ENCODE results near the gene APBB2.
"Not testable (repeated sequence)": the region's sequence is repeated elsewhere in the genome, so short reads cannot be mapped to it uniquely, and the experiment has no call there.

APBB2 gene

DNA sequence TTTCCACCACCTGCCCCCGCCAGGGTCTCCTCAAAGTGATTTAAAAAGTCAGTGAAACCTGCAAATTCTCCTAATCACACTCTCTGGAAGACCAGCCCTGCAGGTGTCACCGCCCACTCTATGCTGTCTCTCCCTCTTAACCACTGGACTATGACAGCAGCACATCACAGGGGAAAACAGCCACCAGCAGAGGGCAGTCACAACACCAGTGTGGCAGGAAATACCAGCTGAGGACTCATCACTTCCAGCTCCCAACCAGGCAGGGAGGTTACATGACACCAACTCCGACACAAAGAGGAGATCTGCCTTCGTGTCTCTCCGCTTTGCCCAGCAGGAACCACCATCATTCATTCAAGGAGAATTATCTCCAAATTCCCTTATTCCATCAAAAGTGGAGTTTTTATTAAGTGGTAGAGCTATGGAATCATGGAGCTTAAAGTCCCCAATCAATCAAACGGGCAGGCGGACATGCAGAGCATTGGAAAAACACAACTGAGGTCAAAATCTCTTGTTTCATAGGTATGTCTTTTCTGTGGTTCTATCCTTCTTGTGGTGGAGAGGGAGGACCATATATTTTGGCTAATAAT lies 373.3 kb downstream of the APBB2 start:
- DNase-seq = no peak

DNA sequence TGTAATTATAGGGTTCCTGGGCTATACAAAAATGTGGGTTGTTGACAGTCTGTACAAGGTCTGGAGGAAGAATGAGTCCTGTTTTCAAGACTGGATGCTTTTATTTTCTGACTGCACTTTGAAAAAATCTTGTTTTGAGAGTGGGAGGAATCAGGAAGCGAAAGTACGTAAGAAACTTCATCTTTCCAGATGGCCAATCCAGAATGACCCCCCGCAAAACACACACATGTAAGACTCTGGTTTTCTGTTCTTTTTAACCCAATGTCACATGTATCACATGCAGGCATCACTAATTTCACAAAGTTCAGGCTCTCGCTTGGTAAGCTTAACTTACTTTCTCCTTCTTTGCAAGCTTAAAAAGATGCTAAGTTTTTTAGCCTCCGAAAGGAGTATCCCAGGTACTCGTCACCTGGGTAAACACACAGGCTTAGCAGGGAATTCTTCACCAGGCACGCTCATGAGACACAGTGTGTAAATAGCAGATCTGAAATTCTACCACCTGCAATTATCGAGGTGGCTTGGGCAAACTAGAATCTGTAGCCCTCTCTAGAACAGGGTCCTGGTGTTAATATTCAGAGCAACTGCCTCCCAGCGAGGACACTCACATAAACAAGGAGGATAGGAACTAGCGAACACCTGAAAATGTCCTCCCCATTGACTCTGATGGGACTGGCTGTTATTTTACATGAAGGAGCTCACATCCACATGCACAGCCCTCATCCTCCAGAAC lies 373.9 kb downstream of the APBB2 start:
- DNase-seq = no peak

DNA sequence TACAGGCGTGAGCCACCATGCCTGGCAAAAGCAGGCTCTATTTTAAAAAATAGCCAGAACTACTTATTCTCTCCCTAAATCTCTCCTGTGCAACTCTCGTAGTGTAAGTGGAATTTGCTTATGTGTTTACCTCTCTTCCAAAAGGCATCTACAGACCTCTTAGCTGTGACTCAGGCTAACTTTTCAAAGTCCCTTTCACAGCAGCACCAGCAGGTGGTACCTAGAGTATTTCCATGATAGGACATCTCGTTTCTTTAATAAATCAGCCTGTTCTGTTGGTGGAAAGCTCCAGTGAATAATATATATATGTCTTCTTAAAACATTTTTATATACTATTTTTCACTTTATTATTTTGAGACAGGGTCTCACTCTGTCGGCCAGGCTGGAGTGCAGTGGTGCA lies 375.6 kb downstream of the APBB2 start:
- DNase-seq = no peak

DNA sequence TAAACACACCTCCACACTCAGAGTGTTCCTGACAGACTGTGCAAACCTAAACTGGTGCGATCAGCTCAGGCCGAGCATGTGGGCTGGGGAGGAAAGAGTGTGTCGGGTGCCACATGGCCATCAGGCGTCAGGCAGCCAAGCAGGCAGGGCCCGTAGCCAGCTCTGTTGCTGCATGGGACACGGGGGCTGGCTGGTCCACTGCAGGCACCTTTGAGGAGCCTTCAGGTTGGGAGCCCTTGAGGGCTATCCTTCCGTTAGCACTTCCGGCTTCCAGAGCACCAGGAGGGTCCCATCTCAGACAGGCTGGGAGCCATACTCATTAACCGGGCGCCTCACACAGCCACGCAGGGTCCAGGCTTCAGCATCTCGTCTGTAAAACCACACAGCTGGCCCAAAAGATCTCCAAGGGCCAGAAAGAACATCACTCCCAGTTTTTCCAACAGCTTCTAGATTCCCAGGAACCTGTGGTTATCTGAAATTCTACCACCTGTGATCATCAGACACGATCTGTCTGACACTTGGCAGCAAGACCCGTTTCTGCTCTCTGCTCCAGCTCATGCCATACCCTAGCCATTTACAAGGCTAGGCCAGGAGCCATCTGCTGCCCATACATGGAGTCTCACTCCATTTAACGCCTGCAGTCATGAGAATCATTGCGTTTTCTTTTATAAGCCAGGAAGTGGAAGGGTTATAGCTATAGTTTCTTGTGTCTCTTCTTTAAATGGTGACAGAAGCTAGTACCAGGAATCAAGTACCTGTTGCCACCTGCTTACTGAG lies 377.1 kb downstream of the APBB2 start:
- DNase-seq = no peak

DNA sequence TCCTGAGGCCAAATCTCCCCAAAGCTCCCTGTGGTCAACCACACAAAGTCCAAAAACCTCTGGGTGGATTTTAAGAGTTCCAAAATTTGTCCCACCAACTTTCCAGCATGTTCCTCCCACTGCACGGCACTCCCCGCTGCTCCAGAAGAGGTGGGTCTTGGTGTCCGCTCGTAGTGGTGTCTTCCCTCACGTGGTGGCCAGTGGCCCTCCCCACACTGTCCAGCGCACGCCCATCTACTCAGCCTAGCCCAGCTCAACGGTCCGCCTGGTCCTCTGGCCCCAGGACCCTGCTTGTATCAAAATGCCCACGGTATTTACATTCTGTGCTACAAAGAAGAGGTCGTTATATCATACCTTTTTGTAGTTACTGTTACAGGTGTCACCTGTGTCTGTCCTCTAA lies 381.1 kb downstream of the APBB2 start:
- no peak for DNase-seq

DNA sequence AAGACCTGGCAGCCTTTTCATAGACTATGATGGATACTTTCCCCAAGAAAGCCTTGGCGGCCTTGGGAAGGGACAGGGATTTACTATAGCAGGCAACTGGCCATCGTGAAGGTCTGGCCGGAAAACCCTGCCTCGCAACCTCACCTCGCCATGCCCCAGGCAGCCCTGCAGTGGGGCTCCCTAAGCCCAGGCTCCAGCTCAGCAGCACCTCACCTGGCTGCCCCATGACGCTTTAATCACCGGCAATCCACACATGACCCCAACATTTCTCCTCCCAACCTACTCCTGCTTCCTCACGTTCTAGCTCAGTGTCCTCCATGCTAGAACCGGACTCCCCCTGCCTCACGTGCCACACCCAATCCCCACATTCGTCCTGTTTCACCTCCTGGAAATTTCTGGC lies 382.2 kb downstream of the APBB2 start:
- DNase-seq = no peak

DNA sequence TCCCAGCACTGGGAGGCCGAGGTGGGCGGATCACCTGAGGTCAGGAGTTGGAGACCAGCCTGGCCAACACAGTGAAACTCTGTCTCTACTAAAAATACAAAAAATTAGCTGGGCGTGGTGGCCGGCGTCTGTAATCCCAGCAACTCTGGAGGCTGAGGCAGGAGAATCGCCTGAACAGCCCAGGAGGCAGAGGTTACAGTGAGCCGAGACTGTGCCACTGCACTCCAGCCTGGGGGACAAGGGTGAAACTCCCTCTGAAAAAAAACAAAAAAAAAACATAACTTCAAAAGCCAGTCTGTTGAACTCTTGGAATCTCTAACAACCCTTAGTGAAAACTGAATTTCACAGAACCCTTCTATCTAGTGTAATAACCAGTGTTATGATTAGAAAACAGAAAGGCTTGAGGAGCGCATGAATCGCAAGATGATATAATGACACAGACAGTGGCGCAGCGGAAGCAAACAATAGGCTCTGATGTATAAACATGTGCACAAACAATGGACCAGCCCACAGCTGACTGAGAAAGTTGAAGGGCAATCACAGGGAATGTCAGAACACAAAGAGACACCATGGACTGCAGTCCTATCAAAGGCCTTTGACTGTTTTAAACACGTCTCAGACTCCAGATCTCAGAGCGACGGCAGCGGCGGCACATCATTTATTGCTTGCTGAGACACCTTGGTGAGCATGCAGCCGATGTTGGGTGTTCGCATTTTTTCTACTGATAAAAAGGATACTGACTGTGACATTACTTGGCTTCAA lies 383.0 kb downstream of the APBB2 start:
- no peak for DNase-seq

DNA sequence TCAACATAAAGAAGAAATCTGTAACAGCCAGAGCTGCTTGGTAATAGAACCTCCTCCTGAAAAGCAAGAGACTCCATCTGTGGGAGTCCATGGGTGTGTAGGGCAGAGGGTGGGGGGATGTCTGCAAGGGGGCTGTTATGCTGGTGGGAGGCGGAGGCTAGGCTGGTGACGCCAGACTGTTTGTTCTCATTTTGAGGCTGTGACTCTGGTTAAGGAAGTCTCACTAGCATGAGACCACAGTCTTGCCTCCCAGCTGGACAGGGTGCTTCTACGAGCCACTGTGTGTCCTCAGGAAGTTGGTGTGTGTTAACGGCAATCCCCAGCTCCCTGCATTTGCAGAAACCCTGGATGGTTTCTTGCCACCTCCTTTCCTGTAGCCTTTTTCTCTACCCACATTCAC lies 384.8 kb downstream of the APBB2 start:
- no peak for DNase-seq

DNA sequence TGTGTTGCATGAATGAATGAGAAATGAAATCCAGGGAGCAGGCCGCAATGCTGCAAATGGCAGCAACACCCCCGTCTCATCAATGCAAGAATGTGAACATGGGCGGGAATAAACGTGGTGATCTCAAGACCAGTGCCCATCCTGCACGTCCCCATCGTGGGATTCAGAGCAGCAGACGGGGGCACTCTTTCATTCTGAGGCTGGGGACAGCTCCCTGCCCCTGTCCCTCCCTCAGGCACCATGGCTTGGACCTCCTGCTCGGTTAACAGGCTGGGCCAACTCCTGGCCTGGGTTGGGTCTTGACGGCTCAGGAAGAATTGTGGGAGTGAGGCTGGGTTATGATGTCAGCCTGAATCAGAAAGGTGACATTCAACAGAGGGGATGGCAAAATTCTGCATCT lies 385.7 kb downstream of the APBB2 start:
- no peak for DNase-seq

DNA sequence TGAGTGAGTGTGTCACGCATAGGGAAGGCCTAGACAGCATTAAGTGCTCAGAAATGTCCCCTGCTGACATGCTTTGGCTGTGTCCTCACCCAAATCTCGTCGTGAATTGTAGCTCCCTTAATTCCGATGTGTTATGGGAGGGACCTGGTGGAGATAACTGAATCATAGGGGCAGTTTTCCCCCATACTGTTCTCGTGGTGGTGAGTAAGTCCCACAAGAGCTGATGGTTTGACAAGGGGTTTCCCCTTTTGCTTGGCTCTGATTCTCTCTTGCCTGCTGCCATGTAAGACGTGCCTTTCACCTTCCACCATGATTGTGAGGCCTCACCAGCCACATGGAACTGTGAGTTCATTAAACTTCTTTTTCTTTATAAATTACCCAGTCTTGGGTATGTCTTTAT lies 386.6 kb downstream of the APBB2 start:
- no peak for DNase-seq

DNA sequence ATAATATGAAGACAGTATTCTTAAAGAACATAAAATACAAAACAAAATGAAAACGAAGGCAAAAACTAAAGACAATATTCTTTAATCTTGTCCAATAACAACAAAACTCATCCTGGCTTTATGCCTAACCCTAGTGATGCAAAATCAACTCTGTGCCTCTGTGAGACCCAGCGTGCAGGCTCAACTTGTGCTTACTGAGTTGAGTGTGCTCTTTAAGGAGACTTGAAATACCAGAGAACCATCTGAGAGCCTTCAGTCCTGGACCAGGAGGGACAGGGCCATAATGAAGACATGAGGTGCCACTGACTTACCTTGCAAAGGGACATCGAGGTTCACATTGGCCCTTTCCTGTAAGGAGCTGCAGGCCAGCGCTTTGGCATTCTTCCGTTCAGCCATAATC lies 387.5 kb downstream of the APBB2 start:
- no peak for DNase-seq

DNA sequence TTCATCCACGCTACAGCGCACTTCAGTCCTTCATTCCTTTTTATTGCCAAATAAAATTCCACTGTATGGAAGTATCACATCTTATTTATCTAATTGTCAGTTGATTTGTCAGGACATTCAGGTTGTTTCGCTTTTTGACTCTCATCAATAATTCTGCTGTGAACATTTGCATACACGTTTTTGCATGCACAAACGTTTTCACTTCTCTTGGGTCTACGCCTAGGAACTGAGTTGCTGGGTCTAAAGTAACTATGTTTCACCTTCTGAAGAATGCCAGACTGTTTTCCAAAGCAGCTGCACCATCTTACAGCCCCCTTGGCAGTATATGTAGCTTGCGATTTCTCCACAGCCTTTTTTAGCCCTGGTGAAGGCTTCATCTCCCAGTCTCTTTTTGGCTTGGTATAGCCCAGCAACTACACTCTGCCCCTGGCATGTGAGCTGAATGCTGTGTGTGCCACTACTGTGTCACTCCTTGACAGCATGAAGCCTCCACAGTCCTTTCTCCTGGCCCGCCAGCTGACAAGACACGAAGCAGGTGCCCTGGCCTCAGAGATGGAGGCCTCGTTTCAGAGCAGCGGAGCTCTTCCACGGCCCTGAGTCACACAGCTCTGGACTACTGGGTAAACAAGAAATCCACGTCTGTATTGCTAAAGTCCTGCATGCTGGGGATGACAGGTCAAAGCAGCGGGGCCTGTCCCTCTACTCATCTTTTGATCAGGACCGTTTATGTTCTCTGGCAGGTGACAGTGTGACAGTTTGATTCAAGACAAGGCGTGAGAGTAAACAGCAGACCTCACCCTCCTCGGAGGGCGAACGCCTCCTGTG lies 389.1 kb downstream of the APBB2 start:
- no peak for DNase-seq

DNA sequence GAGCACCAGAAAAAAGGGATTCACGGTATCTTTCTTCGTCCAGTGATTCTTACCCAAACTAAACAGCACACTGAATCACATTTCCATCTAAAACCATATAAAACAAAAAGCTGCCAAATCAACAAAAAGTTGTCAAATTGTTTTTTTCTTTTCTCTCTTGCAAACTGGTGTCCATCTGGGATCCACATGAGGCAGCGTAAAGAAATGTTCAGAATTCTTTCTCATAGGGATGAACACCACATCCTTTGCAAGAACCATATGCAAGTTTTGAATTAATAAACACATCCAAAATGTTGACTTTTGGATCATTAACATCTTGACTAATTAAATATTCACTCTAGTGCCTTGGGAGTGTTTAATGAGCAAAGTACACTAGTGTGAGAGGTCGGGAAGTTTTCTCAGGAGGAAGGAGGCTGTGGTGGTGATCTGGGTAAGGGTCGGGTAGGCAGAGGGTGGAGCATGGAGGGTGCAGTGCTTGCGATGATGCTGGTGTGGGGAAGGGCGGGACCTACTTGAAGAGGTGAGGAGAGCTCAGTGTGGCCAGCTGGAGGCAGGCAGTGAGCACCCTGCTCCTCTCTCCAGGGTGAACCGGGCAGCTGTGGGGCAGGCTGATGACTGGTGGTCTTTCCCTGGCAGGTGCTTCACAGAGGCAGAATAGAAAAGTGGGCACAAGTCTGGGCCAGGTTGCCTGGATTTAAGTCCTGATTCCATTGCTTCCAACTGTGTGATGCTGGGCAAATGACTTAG lies 391.7 kb downstream of the APBB2 start:
- no peak for DNase-seq

DNA sequence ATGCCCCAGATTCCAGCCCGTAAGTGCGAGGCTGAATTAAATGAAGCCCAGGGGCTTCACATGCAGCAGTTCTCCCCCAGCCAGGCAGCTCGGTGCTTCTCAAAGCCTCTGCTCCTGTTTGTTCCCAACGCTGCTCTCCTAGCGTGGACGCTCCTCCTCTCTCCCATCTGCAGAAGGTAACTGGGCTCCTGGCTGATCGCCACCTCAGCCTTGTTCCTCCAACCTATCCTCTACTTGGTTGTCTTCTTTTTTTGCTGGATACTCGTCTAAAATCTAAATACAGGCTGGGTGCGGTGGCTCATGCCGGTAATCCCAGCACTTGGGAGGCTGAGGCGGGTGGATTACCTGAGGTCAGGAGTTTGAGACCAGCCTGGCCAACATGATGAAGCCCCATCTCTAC lies 394.2 kb downstream of the APBB2 start:
- no peak for DNase-seq

DNA sequence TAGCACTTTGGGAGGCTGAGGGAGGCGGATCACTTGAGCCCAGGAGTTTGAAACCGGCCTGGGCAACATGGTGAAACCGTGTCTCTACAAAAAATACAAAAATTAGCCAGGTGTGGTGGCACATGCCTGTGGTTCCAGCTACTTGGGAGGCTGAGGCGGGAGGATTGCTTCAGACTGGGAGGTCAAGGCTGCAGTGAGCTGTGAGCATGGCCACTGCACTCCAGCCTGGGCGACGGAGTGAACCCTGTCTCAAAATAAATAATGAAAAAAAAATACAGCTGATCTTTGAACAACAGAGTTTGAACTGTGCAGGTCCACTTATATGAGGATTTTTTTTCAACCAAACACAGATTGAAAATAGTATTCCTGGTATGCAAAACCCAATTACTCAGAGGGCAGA lies 397.2 kb downstream of the APBB2 start:
- DNase-seq = not testable (repeated sequence)

DNA sequence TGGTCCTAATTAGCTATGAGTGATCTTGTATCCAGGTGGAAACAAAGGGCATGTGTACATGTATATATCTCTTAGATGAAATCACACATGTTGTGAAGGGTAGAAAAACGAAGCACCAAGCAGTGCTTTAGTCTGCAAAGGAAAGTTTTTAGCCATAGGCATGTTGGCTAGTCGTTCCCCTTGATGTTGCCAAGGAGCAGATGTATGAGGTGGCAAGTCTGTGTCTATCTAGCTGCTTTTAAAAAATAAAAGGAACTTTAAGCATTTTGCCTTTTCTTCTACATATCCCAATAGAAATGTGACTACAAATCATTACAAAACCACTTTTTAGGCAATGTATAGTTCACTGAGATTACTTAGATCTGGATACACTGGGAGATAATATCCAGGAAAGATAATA lies 401.5 kb downstream of the APBB2 start:
- no peak for DNase-seq

DNA sequence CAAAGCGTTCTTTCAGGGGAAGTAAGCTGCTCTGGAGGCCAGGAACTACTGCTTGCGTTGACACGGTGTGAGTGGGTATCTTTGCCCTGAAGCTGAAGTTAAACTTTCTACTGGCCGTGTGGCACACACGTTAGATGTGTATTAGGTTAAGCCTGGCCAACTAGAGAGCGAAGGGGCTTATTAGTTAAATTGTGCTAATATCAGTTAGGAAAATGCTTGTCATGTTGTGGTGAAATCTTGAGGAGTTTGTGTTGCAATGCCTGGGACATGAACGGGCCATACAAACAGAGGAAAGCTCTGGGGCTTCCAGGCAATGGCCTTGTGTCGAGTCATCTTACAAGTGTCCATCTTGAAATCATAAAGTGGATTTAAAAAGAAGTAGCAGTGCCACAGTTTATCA lies 402.0 kb downstream of the APBB2 start:
- DNase-seq = no peak

DNA sequence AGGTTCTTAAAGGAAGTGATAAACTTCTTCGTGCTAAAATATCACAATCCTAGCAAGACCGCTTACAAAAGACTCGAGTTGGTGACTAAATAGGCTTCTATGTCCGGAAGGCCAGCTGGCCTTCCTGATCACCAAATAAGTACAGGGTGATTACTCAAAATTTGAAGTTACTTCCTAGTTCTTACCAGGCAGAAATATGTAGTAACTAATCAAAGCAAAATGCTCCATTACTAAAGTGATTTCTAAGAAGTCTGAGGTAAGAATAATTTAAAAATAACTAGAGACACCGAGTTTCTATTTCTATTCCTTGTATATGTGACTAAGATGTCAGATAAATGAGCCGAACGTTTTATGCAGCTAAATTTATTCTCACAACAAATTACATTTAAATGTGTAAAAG lies 402.4 kb downstream of the APBB2 start:
- no peak for DNase-seq

DNA sequence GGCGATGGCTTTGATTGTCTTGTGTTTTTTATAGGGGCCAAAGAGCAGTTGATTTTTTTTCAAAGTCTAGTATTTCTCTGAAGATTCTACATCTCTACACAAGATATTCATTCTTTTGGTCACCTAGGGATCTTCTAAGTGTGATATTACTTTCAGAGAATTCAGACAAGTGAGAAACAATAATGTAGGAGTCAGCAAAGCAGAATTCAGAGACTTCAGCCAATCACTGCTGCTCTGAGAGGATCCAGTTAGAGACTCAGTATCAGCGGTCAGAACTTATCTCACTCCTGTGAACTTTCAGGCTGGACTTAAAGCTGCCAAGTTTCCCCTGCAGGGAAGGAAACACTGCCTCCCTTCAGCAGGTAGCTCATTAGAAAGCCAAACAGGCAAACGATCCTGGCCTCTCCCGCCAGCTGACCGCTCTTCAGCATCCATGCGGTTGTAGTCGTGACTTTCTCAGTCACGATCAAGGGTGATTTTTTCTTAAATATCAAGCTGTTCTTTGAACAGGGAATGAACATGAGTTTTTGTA lies 405.4 kb downstream of the APBB2 start:
- no peak for DNase-seq

DNA sequence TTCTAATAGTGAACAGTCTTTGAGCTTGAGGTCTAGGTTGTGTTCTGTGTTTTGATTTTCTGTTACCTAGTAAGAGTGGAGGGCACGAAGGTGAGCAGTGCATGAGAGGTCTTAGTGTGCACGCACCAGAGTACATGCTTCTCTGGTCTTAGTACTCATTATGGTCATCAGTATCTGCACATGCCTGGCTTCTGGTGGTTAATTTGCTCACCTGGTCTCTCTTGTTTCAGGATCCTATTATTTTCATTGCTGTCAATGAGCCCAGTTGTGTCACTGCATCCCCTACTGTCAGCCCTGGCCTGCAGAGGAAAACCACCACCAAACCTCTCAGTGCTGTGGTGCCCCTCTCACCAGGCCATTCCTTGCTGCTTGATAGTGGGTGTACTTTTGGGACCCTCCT lies 409.7 kb downstream of the APBB2 start:
- no peak for DNase-seq

DNA sequence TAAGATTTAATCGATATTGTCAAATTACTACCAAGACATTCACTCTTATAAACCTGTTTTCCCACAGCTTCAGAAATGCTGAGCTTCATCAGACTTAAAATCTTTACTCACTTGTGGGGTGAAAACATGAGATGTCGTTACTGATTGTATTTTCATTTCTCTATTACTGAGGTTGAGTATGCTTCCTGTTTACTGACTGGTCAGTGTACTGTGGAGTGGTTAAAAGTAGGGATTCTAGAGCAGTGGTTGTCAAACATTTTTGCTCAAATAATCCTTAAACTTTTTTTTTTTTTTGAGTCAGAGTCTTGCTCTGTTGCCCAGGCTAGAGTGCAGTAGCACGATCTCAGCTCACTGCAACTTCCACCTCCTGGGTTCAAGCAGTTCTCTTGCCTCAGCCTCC lies 414.3 kb downstream of the APBB2 start:
- DNase-seq = no peak

DNA sequence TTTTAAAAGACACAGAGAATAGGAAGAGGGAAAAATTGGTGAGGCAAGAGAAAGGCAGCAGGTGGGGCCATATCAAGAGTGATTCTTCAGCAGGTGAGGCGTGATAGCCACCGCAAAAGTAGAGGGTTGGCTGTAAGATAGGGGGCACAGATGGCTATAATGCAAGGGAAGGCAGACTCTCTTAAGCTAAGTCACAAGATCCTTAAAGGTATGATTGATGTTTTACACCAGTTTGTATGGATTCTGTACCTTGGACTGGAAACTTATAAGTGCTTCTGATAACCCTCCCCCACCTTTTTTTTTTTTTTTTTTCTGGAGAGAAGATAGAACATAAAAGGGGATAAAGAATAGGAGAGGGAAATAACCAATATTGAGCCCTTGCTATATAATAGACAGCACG lies 424.6 kb downstream of the APBB2 start:
- DNase-seq = no peak
